ENCODE results near the gene MGME1. TPM values are rescaled to one million over a fixed set of nuclear protein-coding genes. Genes with fewer than 3 reads are reported as not detected.
A peak's percentile ranks its signal among the peaks of the same experiment; 100 is the strongest.

The MGME1 gene
- total and polyA plus RNA-seq, 2 experiments from 2014 or later = 5.6 to 10.4 TPM

GRCh38 chr20:17938871-17939619, 29.8 kb upstream of the MGME1 start:
- in situ Hi-C loops (cut with MboI) = no loop called here
- DNase-seq = peak; percentile 84
- no peaks in the 10 kb centered on the region for H4K20me1 ChIP-seq (ENCODE audit: insufficient read depth)
- no peaks in the 10 kb centered on the region for H3K27me3 ChIP-seq (replicated peaks; ENCODE audit: insufficient read depth)
- H3K4me3 ChIP-seq = no peak overlapping the region
- peak overlapping the region; percentile 7; the same call in 1 of the 2 replicates for H3K9ac ChIP-seq
- no peaks in the 10 kb centered on the region for H3K9me2 ChIP-seq (ENCODE audit: insufficient read depth)
- no peak overlapping the region for H2AFZ ChIP-seq
- WGBS, 2 experiments (ENCODE audit: low coverage in 1 of 2, low lambda C conversion rate in 2 of 2, missing lambda C conversion rate in 2 of 2) = 20 to 24% methylated on average over 13 of the region's 13 CpGs
- peaks cover 27% of the 10 kb centered on the region for H3K36me3 ChIP-seq (ENCODE audit: low read depth)
- no peak overlapping the region for H3K4me2 ChIP-seq (ENCODE audit: unreplicated experiment)
- H3K4me1 ChIP-seq (ENCODE audit: insufficient read depth) = peaks cover 20% of the 10 kb centered on the region
- H3F3A ChIP-seq (ENCODE audit: insufficient read depth) = peaks cover 58% of the 10 kb centered on the region
- H3K27ac ChIP-seq = no peak overlapping the region
- H3K9me3 ChIP-seq (ENCODE audit: low read depth) = no peaks in the 10 kb centered on the region
- H3K79me2 ChIP-seq (ENCODE audit: insufficient read depth) = no peaks in the 10 kb centered on the region; the same call in 1 of the 2 replicates
- TF ChIP-seq EZH2 (IDR thresholded peaks at IDR 0.05; ENCODE audit: insufficient read depth, poor library complexity, severe bottlenecking) = no peak
- TF ChIP-seq EZH2phosphoT487 (IDR thresholded peaks at IDR 0.05; ENCODE audit: insufficient read depth, low read depth) = no peak

- Histone ChIP-seq H3K27me3 (replicated peaks; ENCODE audit: insufficient read depth) (no peaks in the 10 kb centered on the region), H3K36me3 (ENCODE audit: low read depth) (peaks cover 32% of the 10 kb centered on the region), H3K9me3 (ENCODE audit: low read depth) (no peaks in the 10 kb centered on the region), H3F3A (ENCODE audit: insufficient read depth) (peaks cover 58% of the 10 kb centered on the region), H3K4me3 (no peak overlapping the region), H2AFZ (no peak overlapping the region), H3K79me2 (ENCODE audit: insufficient read depth) (no peaks in the 10 kb centered on the region; the same call in 1 of the 2 replicates), H3K9me2 (ENCODE audit: insufficient read depth) (no peaks in the 10 kb centered on the region), H4K20me1 (ENCODE audit: insufficient read depth) (no peaks in the 10 kb centered on the region), H3K4me1 (ENCODE audit: insufficient read depth) (peaks cover 20% of the 10 kb centered on the region), H3K9ac (peak overlapping the region; percentile 7; the same call in 1 of the 2 replicates), H3K27ac (no peak overlapping the region), H3K4me2 (ENCODE audit: unreplicated experiment) (no peak overlapping the region)
- no peak for DNase-seq
- whole genome bisulfite sequencing, 2 experiments (ENCODE audit: low coverage in 1 of 2, low lambda C conversion rate in 2 of 2, missing lambda C conversion rate in 2 of 2) = 43 to 49% methylated on average over 7 of the region's 7 CpGs
- in situ Hi-C loops (cut with MboI) = no loop called here
- no peak for TF ChIP-seq EZH2phosphoT487 (IDR thresholded peaks at IDR 0.05; ENCODE audit: insufficient read depth, low read depth)
- TF ChIP-seq EZH2 (IDR thresholded peaks at IDR 0.05; ENCODE audit: insufficient read depth, poor library complexity, severe bottlenecking) = no peak
These were observed 29.1 kb upstream of the MGME1 start for GRCh38 chr20:17939622-17940223.

- peaks cover 4% of the 10 kb centered on the region for H3K79me2 ChIP-seq (ENCODE audit: insufficient read depth)
- H3K9me2 ChIP-seq (ENCODE audit: insufficient read depth) = no peaks in the 10 kb centered on the region
- H3K27me3 ChIP-seq (replicated peaks; ENCODE audit: insufficient read depth) = no peaks in the 10 kb centered on the region
- no peak overlapping the region for H3K27ac ChIP-seq
- no peak overlapping the region for H3K9ac ChIP-seq
- TF ChIP-seq EZH2phosphoT487 (IDR thresholded peaks at IDR 0.05; ENCODE audit: insufficient read depth, low read depth) (no peak), EZH2 (IDR thresholded peaks at IDR 0.05; ENCODE audit: insufficient read depth, poor library complexity, severe bottlenecking) (no peak)
- H3K4me2 ChIP-seq (ENCODE audit: unreplicated experiment) = no peak overlapping the region
- no peaks in the 10 kb centered on the region for H3K9me3 ChIP-seq (ENCODE audit: low read depth)
- peaks cover 38% of the 10 kb centered on the region for H3K36me3 ChIP-seq (ENCODE audit: low read depth)
- in situ Hi-C loops (cut with MboI) = no loop called here
- peaks cover 20% of the 10 kb centered on the region for H3K4me1 ChIP-seq (ENCODE audit: insufficient read depth)
- WGBS, 2 experiments (ENCODE audit: low coverage in 1 of 2, low lambda C conversion rate in 2 of 2, missing lambda C conversion rate in 2 of 2) = 64 to 70% methylated on average over 6 of the region's 6 CpGs
- H3K4me3 ChIP-seq = no peak overlapping the region
- H4K20me1 ChIP-seq (ENCODE audit: insufficient read depth) = no peaks in the 10 kb centered on the region
- no peak overlapping the region for H2AFZ ChIP-seq
- peaks cover 58% of the 10 kb centered on the region for H3F3A ChIP-seq (ENCODE audit: insufficient read depth)
- no peak for DNase-seq
These were observed 28.4 kb upstream of the MGME1 start for GRCh38 chr20:17940224-17940971.

- no peaks in the 10 kb centered on the region for H3K9me2 ChIP-seq (ENCODE audit: insufficient read depth)
- TF ChIP-seq EZH2 (IDR thresholded peaks at IDR 0.05; ENCODE audit: insufficient read depth, poor library complexity, severe bottlenecking) (no peak), EZH2phosphoT487 (IDR thresholded peaks at IDR 0.05; ENCODE audit: insufficient read depth, low read depth) (no peak)
- peaks cover 46% of the 10 kb centered on the region for H3K36me3 ChIP-seq (ENCODE audit: low read depth)
- H3K4me2 ChIP-seq (ENCODE audit: unreplicated experiment) = no peak overlapping the region
- no peak overlapping the region for H3K27ac ChIP-seq
- in situ Hi-C loops (cut with MboI) = no loop called here
- peaks cover 52% of the 10 kb centered on the region for H3F3A ChIP-seq (ENCODE audit: insufficient read depth)
- H3K79me2 ChIP-seq (ENCODE audit: insufficient read depth) = peaks cover 12% of the 10 kb centered on the region
- no peak overlapping the region for H3K9ac ChIP-seq
- no peaks in the 10 kb centered on the region for H3K27me3 ChIP-seq (replicated peaks; ENCODE audit: insufficient read depth)
- peaks cover 16% of the 10 kb centered on the region for H3K4me1 ChIP-seq (ENCODE audit: insufficient read depth)
- H2AFZ ChIP-seq = no peak overlapping the region
- WGBS, 2 experiments (ENCODE audit: low coverage in 1 of 2, low lambda C conversion rate in 2 of 2, missing lambda C conversion rate in 2 of 2) = 89 to 93% methylated on average over 10 of the region's 10 CpGs
- no peaks in the 10 kb centered on the region for H3K9me3 ChIP-seq (ENCODE audit: low read depth)
- no peaks in the 10 kb centered on the region for H4K20me1 ChIP-seq (ENCODE audit: insufficient read depth)
- no peak for DNase-seq
- no peak overlapping the region for H3K4me3 ChIP-seq
These were observed 27.6 kb upstream of the MGME1 start for GRCh38 chr20:17941087-17941825.
